Esophagus muscularis mucosa (tissue), 4 donors: ENCODE measurements around the gene PLOD3. TPM values are rescaled to one million over a fixed set of nuclear protein-coding genes. Genes with fewer than 3 reads are reported as not detected.

Experiments used
- DNase-seq: peaks from one replicate; pipeline ENCODE4 v3.0.0-alpha.2; 2017; ENCODE audit errors: extremely low spot score
- H3K27ac ChIP-seq, 4 donors: fragments of 200-600 bp; sonication (generic); replicated peaks in 1 of 4; 1 replicate in 3 of 4; 2 replicates in 1 of 4; pipeline ENCODE4 v1.5.1; 2016 to 2019; ENCODE audit warnings: mild to moderate bottlenecking in 1 of 4
- H3K27me3 ChIP-seq, 4 donors: fragments of 200-600 bp; sonication (generic); one replicate each; pipeline versions ENCODE4 v1.5.1 to v1.6.0; 2016 to 2019
- H3K36me3 ChIP-seq, 4 donors: fragments of 200-600 bp; sonication (generic); one replicate each; pipeline ENCODE4 v1.5.1; 2016 to 2019
- H3K4me1 ChIP-seq, 4 donors: fragments of 200-600 bp; sonication (generic); one replicate each; pipeline ENCODE4 v1.5.1; 2016 to 2019
- H3K4me3 ChIP-seq, 4 donors: fragments of 200-600 bp; sonication (generic); 1 replicate in 2 of 4; 2 replicates in 2 of 4; pipeline ENCODE4 v1.5.1; 2016 to 2019; ENCODE audit warnings: mild to moderate bottlenecking in 4 of 4, moderate library complexity in 1 of 4
- H3K9me3 ChIP-seq, 4 donors: fragments of 200-600 bp; sonication (generic); 1 replicate in 3 of 4; 2 replicates in 1 of 4; pipeline ENCODE4 v1.5.1; 2016 to 2019
- CTCF ChIP-seq, 3 experiments: fragments of 200-600 bp in 2 of 3; fragments of 450-650 bp in 1 of 3; sonication (generic) in 2 of 3; IDR thresholded peaks; one replicate each; pipeline ENCODE4 v1.5.1; 2017 to 2019; ENCODE audit warnings: antibody characterized with exemption in 3 of 3, mild to moderate bottlenecking in 2 of 3, moderate library complexity in 1 of 3
- EP300 ChIP-seq: sonication (generic); formaldehyde crosslinking; IDR thresholded peaks from one replicate; pipeline ENCODE4 v1.6.1; 2017; ENCODE audit warnings: antibody characterized with exemption
- POLR2A ChIP-seq: fragments of 450-650 bp; IDR thresholded peaks from one replicate; pipeline ENCODE4 v1.6.1; 2017; ENCODE audit warnings: antibody characterized with exemption, moderate library complexity, mild to moderate bottlenecking, low read depth
- POLR2AphosphoS5 ChIP-seq, 2 donors: sonication (generic); formaldehyde crosslinking; IDR thresholded peaks; one replicate each; pipeline ENCODE4 v1.6.1; 2017; ENCODE audit warnings: antibody characterized with exemption in 2 of 2
- WGBS: methylation state at CpG from one replicate; pipeline ENCODE4 v1.1.5; 2018; 5-methylcytosine and 5-hydroxymethylcytosine counted together
- intact Hi-C: fragments of 100-400 bp; cut with DNase I; formaldehyde crosslinking; loops from one replicate; pipeline ENCODE4 v1.15.1; 2023
- total RNA-seq, 4 donors: library from RNA; depleted of rRNA; stranded (reverse); fragments of >200 nt; gene quantifications; one replicate each; pipeline versions ENCODE4 v1.1.0 to v1.2.1, GENCODE V29; 2016

Gene PLOD3
- total RNA-seq, 4 donors from 2014 or later: 30.3 to 60.2 (median 50.1) TPM

- Histone ChIP-seq H3K27me3 (no peaks in the 10 kb centered on the region), H3K27ac (peak overlapping the region; percentile 74 to 98 (median 80)), H3K4me1 (peaks cover 56 to 67% (median 64%) of the 10 kb centered on the region in 4 donors), H3K36me3 (peaks cover 6 to 46% (median 35%) of the 10 kb centered on the region in 4 donors), H3K4me3 (peak overlapping the region; percentile 12 to 52 (median 38)), H3K9me3 (no peaks in the 10 kb centered on the region)
- DNase-seq: no peak
- TF ChIP-seq POLR2A (no peak), EP300 (no peak), CTCF (IDR thresholded peaks at IDR 0.05) (no peak), POLR2AphosphoS5 (IDR thresholded peaks at IDR 0.05) (no peak)
- intact Hi-C loops: no loop called here
- WGBS: 61% methylated on average over 23 of the region's 28 CpGs
These were observed 21.1 kb upstream of the PLOD3 start for GRCh38 chr7:101238226-101239182.

GRCh38 chr7:101237206-101238067 is 20.1 kb upstream of the PLOD3 start, which contains the start of gene CLDN15:
Gene CLDN15 (minus strand): TSS chr7:101237802. CDS start chr7:101237581, 221 bp downstream.
- TF ChIP-seq EP300: no peak
- TF ChIP-seq POLR2AphosphoS5 (IDR thresholded peaks at IDR 0.05): peak; percentile 55 to 66
- peak within 1 kb of the TSS; percentile 12 to 52 (median 38) for H3K4me3 ChIP-seq
- intact Hi-C loops: no loop called here
- peak; percentile 93 for DNase-seq
- WGBS: 23% methylated on average over 6 of the region's 31 CpGs
- peaks cover 47 to 61% (median 58%) of the 10 kb centered on the region in 4 donors for H3K4me1 ChIP-seq
- H3K36me3 ChIP-seq: peaks cover 6 to 46% (median 35%) of the 10 kb centered on the region in 4 donors
- peaks cover 0 to 3% (median 0%) of the 10 kb centered on the region in 4 donors for H3K27me3 ChIP-seq
- H3K9me3 ChIP-seq: no peaks in the 10 kb centered on the region
- H3K27ac ChIP-seq: peak within 1 kb of the TSS; percentile 74 to 98 (median 80)

- Histone ChIP-seq H3K36me3 (peaks cover 6 to 52% (median 38%) of the 10 kb centered on the region in 4 donors), H3K27ac (peak overlapping the region in 2 of 4 donors; percentile 80 to 98), H3K9me3 (no peaks in the 10 kb centered on the region), H3K4me3 (peak overlapping the region in 2 of 4 donors; percentile 31 to 36), H3K27me3 (peaks cover 0 to 7% (median 0%) of the 10 kb centered on the region in 4 donors), H3K4me1 (peaks cover 54 to 64% (median 62%) of the 10 kb centered on the region in 4 donors)
- no CpG with 5 or more reads among the region's 21 CpGs for whole genome bisulfite sequencing
- TF ChIP-seq CTCF (IDR thresholded peaks at IDR 0.05): no peak
- TF ChIP-seq POLR2A: no peak
- intact Hi-C loops: no loop called here
- no peak for DNase-seq
These were observed 19.0 kb upstream of the PLOD3 start for GRCh38 chr7:101236292-101236835.

GRCh38 chr7:101235522-101235921 is 18.1 kb upstream of the PLOD3 start:
- Histone ChIP-seq H3K36me3 (peaks cover 6 to 53% (median 31%) of the 10 kb centered on the region in 4 donors), H3K4me1 (peaks cover 48 to 56% (median 55%) of the 10 kb centered on the region in 4 donors), H3K9me3 (no peaks in the 10 kb centered on the region), H3K4me3 (no peak overlapping the region), H3K27me3 (peaks cover 0 to 7% (median 0%) of the 10 kb centered on the region in 4 donors), H3K27ac (no peak overlapping the region)
- WGBS: 83% methylated on average over 8 of the region's 9 CpGs
- intact Hi-C loops: no loop called here
- no peak for TF ChIP-seq POLR2A
- TF ChIP-seq CTCF (IDR thresholded peaks at IDR 0.05): no peak
- no peak for TF ChIP-seq EP300
- TF ChIP-seq POLR2AphosphoS5 (IDR thresholded peaks at IDR 0.05): no peak
- no peak for DNase-seq
